Measurements from ENCODE around the gene FCRL3.
"Not testable (repeated sequence)": the region's sequence is repeated elsewhere in the genome, so short reads cannot be mapped to it uniquely, and the experiment has no call there.

Gene FCRL3

GRCh38 chr1:157700732-157701131, at the start of gene FCRL3:
TSS of gene FCRL3 (minus strand) at chr1:157700769. CDS start at chr1:157700489, 280 bp downstream.
- Histone ChIP-seq H3K4me3 (ENCODE audit: low read depth, low read length) (no peak within 1 kb of the TSS), H3K27ac (no peak within 1 kb of the TSS), H3K36me3 (replicated peaks) (no peaks in the 10 kb centered on the region), H3K27me3 (replicated peaks) (no peaks in the 10 kb centered on the region)
- TF ChIP-seq CTCF (IDR thresholded peaks at IDR 0.05; ENCODE audit: low read depth, low read length, missing control alignments), result no peak
- DNase-seq, result no peak
- in situ Hi-C loops (cut with HindIII; ENCODE audit: low pct_ligation_motif_present, low sequenced_read_pairs), result no loop called here

- H3K27me3 ChIP-seq (replicated peaks), result no peaks in the 10 kb centered on the region
- TF ChIP-seq CTCF (IDR thresholded peaks at IDR 0.05; ENCODE audit: low read depth, low read length, missing control alignments), result no peak
- in situ Hi-C loops (cut with HindIII; ENCODE audit: low pct_ligation_motif_present, low sequenced_read_pairs), result no loop called here
- no peak overlapping the region for H3K4me3 ChIP-seq (ENCODE audit: low read depth, low read length)
- no peaks in the 10 kb centered on the region for H3K36me3 ChIP-seq (replicated peaks)
- DNase-seq, result no peak
- no peak overlapping the region for H3K27ac ChIP-seq
These were observed 47.8 kb upstream of the FCRL3 start for GRCh38 chr1:157748262-157748817.

- DNase-seq, result no peak
- TF ChIP-seq CTCF (IDR thresholded peaks at IDR 0.05; ENCODE audit: low read depth, low read length, missing control alignments), result no peak
- H3K27me3 ChIP-seq (replicated peaks), result no peaks in the 10 kb centered on the region
- H3K36me3 ChIP-seq (replicated peaks), result no peaks in the 10 kb centered on the region
- in situ Hi-C loops (cut with HindIII; ENCODE audit: low pct_ligation_motif_present, low sequenced_read_pairs), result no loop called here
- H3K4me3 ChIP-seq (ENCODE audit: low read depth, low read length), result no peak overlapping the region
- no peak overlapping the region for H3K27ac ChIP-seq
These were observed 38.8 kb upstream of the FCRL3 start for GRCh38 chr1:157739229-157739901.

GRCh38 chr1:157735991-157736390, 35.4 kb upstream of the FCRL3 start:
- in situ Hi-C loops (cut with HindIII; ENCODE audit: low pct_ligation_motif_present, low sequenced_read_pairs); H3K36me3 ChIP-seq (replicated peaks); DNase-seq; H3K27ac ChIP-seq; H3K4me3 ChIP-seq (ENCODE audit: low read depth, low read length); H3K27me3 ChIP-seq (replicated peaks): not testable (repeated sequence)

- Histone ChIP-seq H3K36me3 (replicated peaks) (no peaks in the 10 kb centered on the region), H3K27me3 (replicated peaks) (no peaks in the 10 kb centered on the region), H3K27ac (no peak overlapping the region), H3K4me3 (ENCODE audit: low read depth, low read length) (no peak overlapping the region)
- DNase-seq, result no peak
- TF ChIP-seq CTCF (IDR thresholded peaks at IDR 0.05; ENCODE audit: low read depth, low read length, missing control alignments), result no peak
- in situ Hi-C loops (cut with HindIII; ENCODE audit: low pct_ligation_motif_present, low sequenced_read_pairs), result no loop called here
These were observed 33.8 kb upstream of the FCRL3 start for GRCh38 chr1:157734321-157734720.

GRCh38 chr1:157732755-157733154, 32.2 kb upstream of the FCRL3 start:
- H3K27ac ChIP-seq, result no peak overlapping the region
- TF ChIP-seq CTCF (IDR thresholded peaks at IDR 0.05; ENCODE audit: low read depth, low read length, missing control alignments), result no peak

More at GRCh38 chr1:157732755-157733154, 32.2 kb upstream of the FCRL3 start:
- Histone ChIP-seq H3K4me3 (ENCODE audit: low read depth, low read length) (no peak overlapping the region), H3K27me3 (replicated peaks) (no peaks in the 10 kb centered on the region), H3K36me3 (replicated peaks) (no peaks in the 10 kb centered on the region)
- no peak for DNase-seq
- in situ Hi-C loops (cut with HindIII; ENCODE audit: low pct_ligation_motif_present, low sequenced_read_pairs), result no loop called here
